Lower leg skin (tissue), 4 donors: ENCODE results near the gene SLC25A13. TPM values are rescaled to one million over a fixed set of nuclear protein-coding genes. Genes with fewer than 3 reads are reported as not detected.

Experiments
- DNase-seq, 2 donors: peaks; one replicate each; pipeline ENCODE4 v3.0.0-alpha.2; 2019; ENCODE audit warnings: low spot score in 2 of 2
- H3K4me3 ChIP-seq: fragments of 200-600 bp; sonication (generic); 2 replicates; pipeline ENCODE4 v1.5.1; 2017; ENCODE audit warnings: mild to moderate bottlenecking, low read depth; ENCODE audit not compliant: poor library complexity, severe bottlenecking
- CTCF ChIP-seq, 3 donors: fragments of 450-650 bp; IDR thresholded peaks; one replicate each; pipeline ENCODE4 v1.5.1; 2016; ENCODE audit warnings: antibody characterized with exemption in 3 of 3, mild to moderate bottlenecking in 3 of 3, moderate library complexity in 2 of 3
- POLR2A ChIP-seq, 2 donors: fragments of 450-650 bp; IDR thresholded peaks; one replicate each; pipeline ENCODE4 v1.6.1; 2016 to 2017; ENCODE audit warnings: antibody characterized with exemption in 2 of 2, mild to moderate bottlenecking in 1 of 2, moderate library complexity in 1 of 2
- WGBS, 2 donors: methylation state at CpG; one replicate each; pipeline ENCODE4 v1.1.5; 2018; 5-methylcytosine and 5-hydroxymethylcytosine counted together
- intact Hi-C: fragments of 100-400 bp; cut with DNase I; formaldehyde crosslinking; loops from one replicate; pipeline ENCODE4 v1.15.0; 2023; ENCODE audit warnings: low total_unique reads
- total RNA-seq, 4 donors: library from RNA; depleted of rRNA; stranded (reverse); fragments of >200 nt; gene quantifications; one replicate each; pipeline ENCODE4 v1.1.0, GENCODE V29; 2016

The SLC25A13 gene
- total RNA-seq, 4 donors from 2014 or later, result 28.5 to 39.8 (median 33.0) TPM

GRCh38 chr7:96196676-96197075 lies 125.2 kb downstream of the SLC25A13 start:
- DNase-seq, result no peak
- intact Hi-C loops, result no loop called here
- no peak overlapping the region for H3K4me3 ChIP-seq
- 95 to 96% methylated on average over 4 of the region's 4 CpGs for WGBS, 2 donors
- TF ChIP-seq CTCF (IDR thresholded peaks at IDR 0.05), result no peak
- no peak for TF ChIP-seq POLR2A (IDR thresholded peaks at IDR 0.05)

- intact Hi-C loops, result no loop called here
- TF ChIP-seq CTCF (IDR thresholded peaks at IDR 0.05) (no peak), POLR2A (IDR thresholded peaks at IDR 0.05) (no peak)
- DNase-seq, result no peak
- WGBS, 2 donors, result 54 to 59% methylated on average over 4 of the region's 4 CpGs
- no peak overlapping the region for H3K4me3 ChIP-seq
Observed at GRCh38 chr7:96189129-96189820, 132.6 kb downstream of the SLC25A13 start.

GRCh38 chr7:96188591-96188991 lies 133.3 kb downstream of the SLC25A13 start:
- 52 to 66% methylated on average over 8 of the region's 8 CpGs for WGBS, 2 donors
- no peak for DNase-seq
- intact Hi-C loops, result no loop called here
- H3K4me3 ChIP-seq, result no peak overlapping the region
- TF ChIP-seq CTCF (IDR thresholded peaks at IDR 0.05), result no peak
- TF ChIP-seq POLR2A (IDR thresholded peaks at IDR 0.05), result no peak

- intact Hi-C loops, result no loop called here
- no peak overlapping the region for H3K4me3 ChIP-seq
- no peak for DNase-seq
- WGBS, 2 donors, result 35 to 39% methylated on average over 8 of the region's 8 CpGs
- TF ChIP-seq POLR2A (IDR thresholded peaks at IDR 0.05) (no peak), CTCF (IDR thresholded peaks at IDR 0.05) (no peak)
Observed at GRCh38 chr7:96188174-96188581, 133.7 kb downstream of the SLC25A13 start.

GRCh38 chr7:96187735-96188134 lies 134.2 kb downstream of the SLC25A13 start:
- WGBS, 2 donors, result 61 to 63% methylated on average over 6 of the region's 6 CpGs
- no peak for DNase-seq
- intact Hi-C loops, result no loop called here
- H3K4me3 ChIP-seq, result no peak overlapping the region
- TF ChIP-seq CTCF (IDR thresholded peaks at IDR 0.05) (no peak), POLR2A (IDR thresholded peaks at IDR 0.05) (no peak)

- no peak for DNase-seq
- no peak overlapping the region for H3K4me3 ChIP-seq
- intact Hi-C loops, result no loop called here
- 63 to 74% methylated on average over 2 of the region's 2 CpGs for whole genome bisulfite sequencing, 2 donors
- no peak for TF ChIP-seq POLR2A (IDR thresholded peaks at IDR 0.05)
- TF ChIP-seq CTCF (IDR thresholded peaks at IDR 0.05), result no peak
Observed at GRCh38 chr7:96184783-96185182, 137.1 kb downstream of the SLC25A13 start.
